PFSK-1 (cell line): ENCODE measurements around the gene AGO3.

ENCODE experiments used
- POLR2AphosphoS5 ChIP-seq: IDR thresholded peaks from 2 replicates; pipeline ENCODE4 v1.6.1; 2012; ENCODE audit warnings: low read depth, mild to moderate bottlenecking, control low read depth, low read length, moderate library complexity
- SIN3A ChIP-seq: IDR thresholded peaks from 2 replicates; pipeline ENCODE4 v1.6.1; 2012; ENCODE audit warnings: mild to moderate bottlenecking, low read length, moderate library complexity, borderline replicate concordance; ENCODE audit not compliant: insufficient read depth
- TAF1 ChIP-seq: IDR thresholded peaks from 2 replicates; pipeline ENCODE4 v1.6.1; 2012; ENCODE audit warnings: low read length, control low read depth, borderline replicate concordance; ENCODE audit not compliant: insufficient read depth
- TF ChIP-seq, protein P1 (sequence below), 2 experiments: IDR thresholded peaks; 2 replicates each; pipeline versions ENCODE4 v1.6.1 to v1.8.0; 2011 to 2012; ENCODE audit warnings: low read depth in 2 of 2, low read length in 2 of 2, control low read depth in 1 of 2, inconsistent platforms in 1 of 2, mild to moderate bottlenecking in 1 of 2, moderate library complexity in 1 of 2; ENCODE audit not compliant: insufficient read depth in 1 of 2

DNA sequence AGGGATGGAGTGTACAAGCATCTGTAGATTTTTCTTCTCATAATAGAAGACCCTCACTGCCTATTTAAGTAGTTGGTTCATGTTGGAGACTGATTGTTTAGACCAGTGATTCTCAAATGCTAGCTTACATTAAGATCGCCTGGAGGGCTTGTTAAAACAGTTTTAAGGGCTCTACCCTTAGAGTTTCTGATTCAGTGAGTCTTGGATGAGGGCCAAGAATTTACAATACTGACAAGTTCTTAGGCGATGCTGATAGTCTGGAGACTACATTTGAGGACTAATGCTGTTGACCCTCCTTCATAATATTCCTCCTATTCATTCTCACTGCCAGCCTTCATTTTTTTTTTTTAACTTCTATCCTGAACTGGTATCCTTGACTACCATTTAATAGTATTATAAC is 15.2 kb upstream of the AGO3 start:
- TF ChIP-seq TAF1 = no peak
- TF ChIP-seq POLR2AphosphoS5 = no peak
- TF ChIP-seq, protein P1, sequence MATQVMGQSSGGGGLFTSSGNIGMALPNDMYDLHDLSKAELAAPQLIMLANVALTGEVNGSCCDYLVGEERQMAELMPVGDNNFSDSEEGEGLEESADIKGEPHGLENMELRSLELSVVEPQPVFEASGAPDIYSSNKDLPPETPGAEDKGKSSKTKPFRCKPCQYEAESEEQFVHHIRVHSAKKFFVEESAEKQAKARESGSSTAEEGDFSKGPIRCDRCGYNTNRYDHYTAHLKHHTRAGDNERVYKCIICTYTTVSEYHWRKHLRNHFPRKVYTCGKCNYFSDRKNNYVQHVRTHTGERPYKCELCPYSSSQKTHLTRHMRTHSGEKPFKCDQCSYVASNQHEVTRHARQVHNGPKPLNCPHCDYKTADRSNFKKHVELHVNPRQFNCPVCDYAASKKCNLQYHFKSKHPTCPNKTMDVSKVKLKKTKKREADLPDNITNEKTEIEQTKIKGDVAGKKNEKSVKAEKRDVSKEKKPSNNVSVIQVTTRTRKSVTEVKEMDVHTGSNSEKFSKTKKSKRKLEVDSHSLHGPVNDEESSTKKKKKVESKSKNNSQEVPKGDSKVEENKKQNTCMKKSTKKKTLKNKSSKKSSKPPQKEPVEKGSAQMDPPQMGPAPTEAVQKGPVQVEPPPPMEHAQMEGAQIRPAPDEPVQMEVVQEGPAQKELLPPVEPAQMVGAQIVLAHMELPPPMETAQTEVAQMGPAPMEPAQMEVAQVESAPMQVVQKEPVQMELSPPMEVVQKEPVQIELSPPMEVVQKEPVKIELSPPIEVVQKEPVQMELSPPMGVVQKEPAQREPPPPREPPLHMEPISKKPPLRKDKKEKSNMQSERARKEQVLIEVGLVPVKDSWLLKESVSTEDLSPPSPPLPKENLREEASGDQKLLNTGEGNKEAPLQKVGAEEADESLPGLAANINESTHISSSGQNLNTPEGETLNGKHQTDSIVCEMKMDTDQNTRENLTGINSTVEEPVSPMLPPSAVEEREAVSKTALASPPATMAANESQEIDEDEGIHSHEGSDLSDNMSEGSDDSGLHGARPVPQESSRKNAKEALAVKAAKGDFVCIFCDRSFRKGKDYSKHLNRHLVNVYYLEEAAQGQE (IDR thresholded peaks at IDR 0.05; ENCODE audit: insufficient read depth in 1 of 2, low read depth in 2 of 2, low read length in 2 of 2) = no peak
- no peak for TF ChIP-seq SIN3A
